ENCODE measurements around the gene DLX1. TPM values are rescaled to one million over a fixed set of nuclear protein-coding genes. Genes with fewer than 3 reads are reported as not detected.

DLX1 gene
- total and polyA plus RNA-seq, 9 of the 15 experiments (the other 6 are each of a cell fraction or from before 2014, with no cell fraction given), result 1.9 to 26.2 (median 9.6) TPM

DNA sequence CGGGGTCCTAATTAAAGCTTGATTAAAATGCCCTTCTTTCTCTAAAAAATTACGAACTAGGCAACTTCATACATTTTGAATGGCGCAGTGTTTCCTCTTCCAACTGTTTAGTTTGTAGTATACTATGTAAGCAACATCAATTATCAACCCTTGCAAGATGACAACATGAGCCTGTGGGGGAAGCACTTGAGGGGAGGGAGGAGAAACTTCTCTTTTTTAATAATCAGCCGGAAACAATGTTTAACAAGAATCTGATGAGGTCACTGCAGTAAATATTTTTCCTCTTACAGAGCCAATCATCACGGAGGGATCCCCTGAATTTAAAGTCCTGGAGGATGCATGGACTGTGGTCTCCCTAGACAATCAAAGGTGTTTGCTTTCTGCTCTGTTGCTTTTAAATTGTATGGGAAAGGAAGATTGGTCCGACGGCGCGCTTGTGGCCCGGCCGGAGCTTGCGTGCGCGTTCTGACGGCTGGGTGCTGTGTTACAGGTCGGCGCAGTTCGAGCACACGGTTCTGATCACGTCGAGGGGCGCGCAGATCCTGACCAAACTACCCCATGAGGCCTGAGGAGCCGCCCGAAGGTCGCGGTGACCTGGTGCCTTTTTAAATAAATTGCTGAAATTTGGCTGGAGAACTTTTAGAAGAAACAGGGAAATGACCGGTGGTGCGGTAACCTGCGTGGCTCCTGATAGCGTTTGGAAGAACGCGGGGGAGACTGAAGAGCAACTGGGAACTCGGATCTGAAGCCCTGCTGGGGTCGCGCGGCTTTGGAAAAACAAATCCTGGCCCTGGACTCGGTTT is 5.3 kb upstream of the DLX1 start (continued):
- TF ChIP-seq JUND (IDR thresholded peaks at IDR 0.05; ENCODE audit: borderline replicate concordance, low read depth, low read length) (peak; percentile 20; the same call in 1 of the 2 replicates), JUND (tag; IDR thresholded peaks at IDR 0.05; ENCODE audit: borderline replicate concordance, low read depth, low read length) (no peak), HMG20B (CRISPR knock-in tag; IDR thresholded peaks at IDR 0.05) (no peak), DDX20 (tag; IDR thresholded peaks at IDR 0.05; ENCODE audit: low read depth) (no peak)
- TF ChIP-seq, protein P1, sequence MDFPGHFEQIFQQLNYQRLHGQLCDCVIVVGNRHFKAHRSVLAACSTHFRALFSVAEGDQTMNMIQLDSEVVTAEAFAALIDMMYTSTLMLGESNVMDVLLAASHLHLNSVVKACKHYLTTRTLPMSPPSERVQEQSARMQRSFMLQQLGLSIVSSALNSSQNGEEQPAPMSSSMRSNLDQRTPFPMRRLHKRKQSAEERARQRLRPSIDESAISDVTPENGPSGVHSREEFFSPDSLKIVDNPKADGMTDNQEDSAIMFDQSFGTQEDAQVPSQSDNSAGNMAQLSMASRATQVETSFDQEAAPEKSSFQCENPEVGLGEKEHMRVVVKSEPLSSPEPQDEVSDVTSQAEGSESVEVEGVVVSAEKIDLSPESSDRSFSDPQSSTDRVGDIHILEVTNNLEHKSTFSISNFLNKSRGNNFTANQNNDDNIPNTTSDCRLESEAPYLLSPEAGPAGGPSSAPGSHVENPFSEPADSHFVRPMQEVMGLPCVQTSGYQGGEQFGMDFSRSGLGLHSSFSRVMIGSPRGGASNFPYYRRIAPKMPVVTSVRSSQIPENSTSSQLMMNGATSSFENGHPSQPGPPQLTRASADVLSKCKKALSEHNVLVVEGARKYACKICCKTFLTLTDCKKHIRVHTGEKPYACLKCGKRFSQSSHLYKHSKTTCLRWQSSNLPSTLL (IDR thresholded peaks at IDR 0.05), result no peak
- TF ChIP-seq, protein P2, sequence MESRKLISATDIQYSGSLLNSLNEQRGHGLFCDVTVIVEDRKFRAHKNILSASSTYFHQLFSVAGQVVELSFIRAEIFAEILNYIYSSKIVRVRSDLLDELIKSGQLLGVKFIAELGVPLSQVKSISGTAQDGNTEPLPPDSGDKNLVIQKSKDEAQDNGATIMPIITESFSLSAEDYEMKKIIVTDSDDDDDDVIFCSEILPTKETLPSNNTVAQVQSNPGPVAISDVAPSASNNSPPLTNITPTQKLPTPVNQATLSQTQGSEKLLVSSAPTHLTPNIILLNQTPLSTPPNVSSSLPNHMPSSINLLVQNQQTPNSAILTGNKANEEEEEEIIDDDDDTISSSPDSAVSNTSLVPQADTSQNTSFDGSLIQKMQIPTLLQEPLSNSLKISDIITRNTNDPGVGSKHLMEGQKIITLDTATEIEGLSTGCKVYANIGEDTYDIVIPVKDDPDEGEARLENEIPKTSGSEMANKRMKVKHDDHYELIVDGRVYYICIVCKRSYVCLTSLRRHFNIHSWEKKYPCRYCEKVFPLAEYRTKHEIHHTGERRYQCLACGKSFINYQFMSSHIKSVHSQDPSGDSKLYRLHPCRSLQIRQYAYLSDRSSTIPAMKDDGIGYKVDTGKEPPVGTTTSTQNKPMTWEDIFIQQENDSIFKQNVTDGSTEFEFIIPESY (CRISPR knock-in tag; IDR thresholded peaks at IDR 0.05), result peak; percentile 89

Measured in K562 (cell line).